ENCODE results near the gene CSTPP1.

CSTPP1 gene

GRCh38 chr11:47172740-47173336 lies 236.3 kb downstream of the CSTPP1 start:
- DNase-seq (ENCODE audit: low read depth): no peak
- no peak for TF ChIP-seq CTCF (conservative IDR thresholded peaks at IDR 0.05; ENCODE audit: low read length)
- no peak overlapping the region for H3K4me3 ChIP-seq (ENCODE audit: low read length)

- no peak for DNase-seq (ENCODE audit: low read depth)
- no peak for TF ChIP-seq CTCF (conservative IDR thresholded peaks at IDR 0.05; ENCODE audit: low read length)
- H3K4me3 ChIP-seq (ENCODE audit: low read length): peak overlapping the region; percentile 98
Observed at GRCh38 chr11:47175746-47176327, 239.3 kb downstream of the CSTPP1 start.

DNA sequence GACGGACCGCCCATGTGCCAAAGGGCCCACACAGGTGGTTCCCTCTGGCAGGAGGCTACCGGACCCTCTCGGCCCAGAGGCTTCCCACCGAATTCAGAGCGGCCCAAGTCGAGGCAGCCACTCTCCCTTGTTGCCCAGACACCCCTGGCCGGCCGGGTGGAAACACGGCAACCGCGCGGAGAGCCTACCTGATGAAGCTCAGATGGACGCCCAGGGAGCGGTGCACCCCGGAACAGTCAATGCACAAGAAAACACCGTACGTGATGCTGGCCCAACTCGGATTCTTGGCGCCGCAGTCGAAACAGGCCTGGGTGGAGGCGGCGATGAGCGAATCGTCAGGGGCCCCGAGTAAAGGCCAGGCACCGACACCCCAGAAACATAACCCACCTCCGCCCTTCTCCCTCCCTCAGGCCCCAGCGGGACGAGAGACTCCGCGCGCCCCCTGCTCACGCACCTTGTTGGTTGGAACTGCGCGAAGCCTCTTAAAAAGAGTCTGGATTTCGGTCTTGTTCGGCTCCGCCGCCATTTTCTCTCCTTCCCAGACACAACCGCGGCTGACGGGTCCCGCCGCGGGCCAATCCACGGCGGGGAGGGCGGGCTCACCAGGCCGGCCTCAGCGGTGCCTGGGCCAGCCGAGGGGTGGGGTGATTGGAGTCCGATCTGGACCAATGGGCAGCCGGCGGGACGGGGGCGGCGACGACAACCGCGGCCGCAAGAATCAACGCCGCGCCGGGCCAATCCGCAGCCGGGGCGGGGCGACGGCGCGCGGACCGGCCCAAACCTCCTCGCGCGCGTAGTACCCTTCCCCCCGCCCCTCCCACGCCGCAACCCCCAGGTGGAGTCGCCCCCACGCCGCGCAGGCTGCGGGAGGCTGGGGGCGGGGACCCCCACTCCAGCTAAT lies 240.0 kb downstream of the CSTPP1 start, which contains the start of gene ARFGAP2:
TSS of gene ARFGAP2 (minus strand) at position 552 of the 901 bp plus-strand sequence. CDS start at position 526, 26 bp downstream.
- peak; percentile 95 for DNase-seq (ENCODE audit: low read depth)
- no peak for TF ChIP-seq CTCF (conservative IDR thresholded peaks at IDR 0.05; ENCODE audit: low read length)
- peak within 1 kb of the TSS; percentile 98 for H3K4me3 ChIP-seq (ENCODE audit: low read length)

GRCh38 chr11:47177229-47177845 lies 240.8 kb downstream of the CSTPP1 start:
- peak overlapping the region; percentile 71 for H3K4me3 ChIP-seq (ENCODE audit: low read length)
- peak; percentile 70 for TF ChIP-seq CTCF (conservative IDR thresholded peaks at IDR 0.05; ENCODE audit: low read length)
- peak; percentile 85 for DNase-seq (ENCODE audit: low read depth)

DNA sequence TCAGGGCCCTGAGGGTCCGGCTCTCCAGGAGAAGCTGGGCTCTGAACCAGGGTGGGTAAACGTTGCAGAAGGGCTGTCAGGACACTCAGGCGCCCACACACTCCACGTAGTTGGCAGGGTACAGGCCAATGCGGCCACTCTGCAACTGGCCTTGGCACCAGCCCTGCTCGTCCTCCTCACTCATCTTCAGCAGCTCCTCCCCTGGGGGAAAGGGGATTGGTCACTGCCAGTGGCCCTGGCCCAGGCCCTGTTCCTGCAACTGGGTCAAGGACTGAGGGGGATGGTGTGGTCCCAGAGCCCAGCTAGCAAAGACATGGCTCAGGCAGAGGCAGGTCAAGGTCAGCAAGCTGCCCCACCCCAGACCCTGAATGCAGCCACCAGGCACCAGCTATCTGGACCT lies 241.3 kb downstream of the CSTPP1 start:
- H3K4me3 ChIP-seq (ENCODE audit: low read length): peak overlapping the region; percentile 71; the same call in 1 of the 2 replicates
- DNase-seq (ENCODE audit: low read depth): no peak
- no peak for TF ChIP-seq CTCF (conservative IDR thresholded peaks at IDR 0.05; ENCODE audit: low read length)

- H3K4me3 ChIP-seq (ENCODE audit: low read length): no peak overlapping the region
- no peak for TF ChIP-seq CTCF (conservative IDR thresholded peaks at IDR 0.05; ENCODE audit: low read length)
- DNase-seq (ENCODE audit: low read depth): no peak
Observed at GRCh38 chr11:47178316-47178715, 241.8 kb downstream of the CSTPP1 start.

All from AG10803 (cell line).